Hippocampal formation (tissue), 2 donors: ENCODE data around the gene CADM1.
"Not testable (repeated sequence)": the region's sequence is repeated elsewhere in the genome, so short reads cannot be mapped to it uniquely, and the experiment has no call there.

Experiments
- DNase-seq, 2 donors: peaks; one replicate each; lab custom pipeline; 2025; lab: John Stamatoyannopoulos, UW

Gene CADM1

DNA sequence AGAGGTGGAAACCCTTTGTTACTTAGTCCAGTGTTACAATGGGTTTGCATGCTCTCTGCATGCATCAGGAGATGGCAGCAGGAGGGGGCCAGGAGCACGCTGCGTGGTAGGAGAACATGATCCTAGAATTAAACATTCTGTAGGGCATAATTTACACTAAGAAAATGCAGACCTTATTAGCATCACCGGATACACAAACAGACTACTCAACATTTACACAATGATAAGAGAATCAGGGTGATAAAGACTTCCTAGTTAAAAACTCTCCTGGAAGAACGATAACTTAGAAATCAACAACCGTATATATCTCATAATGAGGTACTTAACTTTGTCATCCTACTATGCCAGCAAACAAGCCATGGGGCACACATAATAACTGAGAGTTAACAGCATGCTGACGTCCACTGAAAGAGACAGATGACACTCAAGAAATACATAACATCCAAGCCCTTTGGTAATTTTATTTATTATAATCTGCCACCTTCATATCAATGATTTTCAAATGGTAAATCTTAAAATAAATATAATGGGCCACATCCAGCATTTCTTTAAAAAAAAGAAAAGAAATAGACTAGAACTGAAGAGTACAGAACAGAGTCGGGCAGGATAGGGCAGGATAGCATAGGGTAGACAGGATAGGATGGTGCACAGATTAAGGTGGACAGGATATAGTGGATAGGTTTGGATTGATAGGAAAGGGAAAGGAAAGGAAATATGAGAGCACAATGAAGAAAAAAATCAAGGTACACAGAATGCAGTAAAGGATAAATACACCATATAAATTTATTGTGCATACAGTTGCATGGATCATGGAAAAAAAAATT is 27.5 kb downstream of the CADM1 start:
- no peak for DNase-seq

DNA sequence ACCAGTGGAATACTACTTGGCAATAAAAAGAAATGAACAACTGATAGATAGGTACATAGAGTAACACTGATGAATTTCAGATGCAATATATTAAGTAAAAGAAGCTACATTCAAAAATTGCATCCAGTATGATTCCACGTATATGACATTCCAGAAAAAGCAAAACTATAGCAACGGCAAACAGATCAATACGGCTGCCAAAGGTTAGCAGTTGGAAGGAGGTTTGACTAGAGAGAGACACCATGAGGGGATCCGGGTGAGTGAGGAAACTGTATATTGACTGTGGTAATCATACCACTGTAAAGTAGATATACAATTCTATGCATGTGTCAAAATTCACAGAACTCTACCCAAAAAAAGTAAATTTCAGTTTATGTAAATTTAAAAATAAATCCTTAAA is 28.7 kb downstream of the CADM1 start:
- DNase-seq = no peak

DNA sequence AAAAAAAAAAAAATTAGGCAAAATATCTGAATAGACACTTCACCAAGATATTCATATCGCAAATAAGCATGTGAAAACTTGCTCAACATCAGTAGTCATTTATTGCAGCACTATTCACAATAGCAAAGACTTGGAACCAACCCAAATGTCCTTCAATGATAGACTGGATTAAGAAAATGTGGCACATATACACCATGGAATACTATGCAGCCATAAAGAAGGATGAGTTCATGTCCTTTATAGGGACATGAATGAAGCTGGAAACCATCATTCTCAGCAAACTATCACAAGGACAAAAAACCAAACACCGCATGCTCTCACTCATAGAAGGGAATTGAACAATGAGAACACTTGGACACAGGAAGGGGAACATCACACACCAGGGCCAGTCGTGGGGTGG is 29.9 kb downstream of the CADM1 start:
- DNase-seq = not testable (repeated sequence)

DNA sequence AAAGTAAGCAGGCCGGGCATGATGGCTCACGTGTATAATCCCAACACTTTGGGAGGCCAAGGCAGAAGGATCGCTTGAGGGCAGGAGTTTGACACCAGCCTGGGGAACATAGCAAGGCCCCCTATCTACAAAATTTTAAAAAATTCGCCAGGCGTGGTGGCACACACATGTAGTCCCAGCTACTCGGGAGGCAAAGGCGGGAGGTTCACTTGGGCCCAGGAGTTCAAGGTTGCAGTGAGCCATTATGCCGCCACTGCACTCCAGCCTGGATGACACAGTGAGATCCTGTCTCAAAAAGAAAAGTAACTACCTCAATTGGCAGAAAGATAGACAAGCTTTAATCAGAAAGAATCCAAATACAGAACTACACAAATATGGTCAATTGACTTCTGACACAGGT is 31.0 kb downstream of the CADM1 start:
- no peak for DNase-seq

DNA sequence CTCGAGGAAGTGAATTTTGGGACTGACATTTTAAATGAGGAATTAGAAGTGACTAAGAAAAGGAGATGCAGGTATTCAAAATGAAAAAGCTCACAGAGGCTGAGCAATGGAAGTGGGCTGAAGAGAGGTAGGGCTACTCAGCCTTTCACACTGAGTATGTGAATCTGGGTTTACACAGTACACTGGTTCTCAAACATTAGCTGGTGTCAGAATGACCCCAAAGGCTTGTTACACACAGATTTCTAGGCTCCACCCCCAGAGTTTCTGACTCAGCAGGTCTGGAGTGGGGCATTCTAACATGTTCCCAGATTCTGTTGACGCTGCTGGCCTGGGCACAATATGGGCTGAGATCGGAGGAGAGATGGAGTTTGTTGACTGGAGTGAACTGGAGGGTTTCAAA is 32.8 kb downstream of the CADM1 start:
- no peak for DNase-seq

DNA sequence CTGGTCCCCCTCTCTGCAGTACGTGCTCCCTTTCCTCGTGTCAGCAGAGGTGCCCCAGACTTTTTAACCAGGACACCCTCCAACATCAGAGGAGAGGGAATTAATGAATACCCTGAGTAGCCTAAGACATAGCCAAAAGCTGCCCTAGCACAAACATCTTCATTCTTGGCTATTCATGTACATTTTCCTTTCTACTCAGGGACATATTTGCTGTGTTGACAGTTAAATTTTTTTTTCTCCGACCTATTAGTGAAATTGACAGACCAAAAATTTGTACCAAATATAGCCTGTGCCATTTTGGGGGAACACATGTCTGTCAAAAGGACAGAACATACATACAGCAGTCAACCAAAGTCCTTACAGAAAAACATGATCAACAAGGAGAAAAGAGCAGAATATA is 33.3 kb downstream of the CADM1 start:
- no peak for DNase-seq

DNA sequence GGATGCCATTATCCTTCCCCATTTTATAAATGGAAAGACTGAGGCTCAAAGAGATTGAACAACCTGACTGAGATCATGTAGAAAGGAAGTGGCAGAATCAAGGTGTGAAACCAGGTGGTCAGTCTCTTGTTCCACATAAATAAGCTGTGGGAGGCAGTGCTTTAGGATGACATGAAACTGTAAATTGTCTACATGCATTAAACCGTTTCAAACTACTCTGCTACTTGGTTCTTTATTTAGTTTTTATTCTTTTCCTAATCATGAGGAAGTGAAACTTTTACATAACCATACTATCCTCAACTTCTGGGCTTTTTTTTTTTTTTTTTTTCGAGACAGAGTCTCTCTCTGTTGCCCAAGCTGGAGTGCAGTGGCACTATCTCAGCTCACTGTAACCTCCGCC is 34.9 kb downstream of the CADM1 start:
- no peak for DNase-seq

DNA sequence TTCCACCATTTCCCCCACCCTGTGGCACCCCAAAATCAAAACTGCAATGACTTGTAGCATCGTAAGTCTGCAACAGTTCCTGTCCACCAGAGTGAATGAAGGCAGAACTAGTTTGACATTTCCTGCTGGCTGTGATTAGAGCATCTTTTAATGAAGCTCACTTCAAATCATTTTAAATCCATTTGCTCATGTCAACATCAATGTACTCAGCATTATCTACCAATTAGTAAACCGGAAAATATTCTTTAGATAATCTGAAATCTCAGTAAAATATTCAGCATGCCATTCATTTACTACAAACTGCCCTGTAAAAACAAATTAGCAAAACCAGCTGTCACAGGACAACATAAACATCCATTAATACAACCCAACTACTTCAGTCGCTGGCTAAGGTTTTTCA is 38.1 kb downstream of the CADM1 start:
- no peak for DNase-seq

DNA sequence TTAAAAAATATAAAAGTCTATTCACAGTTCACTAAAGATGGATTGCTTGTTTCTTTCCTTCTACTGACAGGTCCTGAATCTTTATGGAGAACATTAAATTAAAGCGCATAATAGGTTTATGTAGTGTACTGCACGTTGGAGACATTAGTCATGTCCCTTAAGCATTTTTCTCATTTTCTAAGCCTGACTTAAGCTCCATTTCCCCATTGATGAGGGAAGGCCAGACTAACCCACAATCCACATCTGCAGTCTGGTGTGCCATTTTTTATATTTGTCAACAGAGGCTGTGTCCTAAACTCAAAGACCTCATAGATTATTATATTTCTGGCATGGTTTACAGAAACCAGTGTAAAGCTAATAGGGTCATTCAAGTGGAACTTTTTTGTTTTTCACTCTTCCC is 39.9 kb downstream of the CADM1 start:
- DNase-seq = no peak

DNA sequence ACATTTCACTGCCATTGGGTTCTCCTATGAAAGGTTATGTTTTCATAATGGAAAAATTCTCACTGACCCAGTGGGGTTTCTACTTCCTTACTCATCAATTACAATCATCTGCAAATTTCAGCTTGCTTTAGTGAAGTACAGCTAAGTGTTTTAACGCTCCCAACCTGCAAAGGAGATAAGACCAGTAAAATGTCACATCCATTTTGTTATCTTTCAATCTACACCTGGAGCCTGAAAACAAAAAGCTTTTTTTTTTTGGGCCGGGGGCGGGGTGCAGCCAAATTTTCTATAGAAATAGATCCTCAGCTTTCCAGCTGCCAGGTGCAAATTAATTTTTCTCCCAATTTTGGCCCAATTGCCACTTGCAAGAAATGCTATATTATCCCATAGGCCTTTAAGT is 40.6 kb downstream of the CADM1 start:
- DNase-seq = no peak

DNA sequence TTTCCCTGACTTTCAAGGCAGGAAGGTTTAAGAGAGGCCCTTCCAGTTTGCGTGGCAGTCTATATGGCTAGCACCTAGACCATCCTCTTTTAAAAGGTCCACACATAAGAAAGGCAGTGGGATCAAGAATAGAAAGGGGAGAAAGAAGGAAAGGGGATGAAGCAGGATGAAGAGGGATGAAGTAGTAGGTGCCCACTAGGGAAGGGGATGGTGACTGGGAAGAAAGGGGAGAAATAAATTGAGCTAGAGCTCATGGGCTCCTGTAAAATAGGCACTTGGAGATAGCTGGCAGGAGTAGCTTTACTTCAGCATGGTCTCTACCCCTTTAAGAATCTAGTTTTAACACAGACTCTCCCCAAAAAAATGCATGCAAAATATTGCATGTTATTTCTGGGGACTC is 41.5 kb downstream of the CADM1 start:
- no peak for DNase-seq

DNA sequence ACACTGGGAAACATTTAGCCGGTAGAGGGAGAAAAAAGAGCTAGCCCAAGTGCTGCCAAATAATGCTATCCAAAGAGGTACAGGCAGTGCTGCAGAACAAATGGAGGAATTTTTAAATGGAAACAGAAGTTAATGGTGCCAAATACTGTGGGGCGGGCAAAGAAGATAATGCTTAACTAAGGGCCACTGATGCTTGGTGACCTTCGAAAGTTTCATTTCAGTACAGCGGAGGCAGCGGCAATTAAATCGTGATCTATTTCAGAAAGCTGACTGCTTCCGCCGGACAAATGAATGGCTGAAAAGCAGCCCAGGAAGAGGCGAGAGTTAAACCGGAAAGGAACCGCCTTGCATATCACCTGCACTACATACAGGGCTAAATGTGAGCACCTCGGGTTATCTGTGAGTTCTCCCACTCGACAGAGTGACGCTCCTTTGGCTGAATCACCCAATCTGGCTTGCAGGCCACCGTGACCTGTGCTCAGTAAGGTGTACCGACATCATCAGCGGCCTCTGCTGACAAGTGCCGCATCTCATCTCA is 42.1 kb downstream of the CADM1 start:
- peak in 1 of 2 donors; percentile 20 for DNase-seq

DNA sequence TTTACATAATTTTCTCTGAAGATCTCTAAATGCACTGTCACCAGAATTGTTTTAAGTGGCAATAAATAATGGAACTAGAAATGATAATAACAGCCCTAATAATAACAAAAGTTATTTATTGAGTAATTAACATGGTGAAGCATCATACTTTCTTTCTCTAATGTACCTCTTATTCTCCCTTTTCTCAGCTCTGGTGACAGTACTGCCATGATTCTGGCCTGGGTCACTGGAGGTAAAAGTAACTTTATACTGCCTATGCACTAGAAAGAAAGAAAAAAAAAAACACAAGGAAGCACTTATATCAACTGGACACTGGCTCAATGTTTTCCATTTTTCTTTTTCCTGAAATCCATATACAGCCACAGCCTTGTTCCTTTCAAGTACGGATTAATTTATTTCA is 43.7 kb downstream of the CADM1 start:
- DNase-seq = no peak

DNA sequence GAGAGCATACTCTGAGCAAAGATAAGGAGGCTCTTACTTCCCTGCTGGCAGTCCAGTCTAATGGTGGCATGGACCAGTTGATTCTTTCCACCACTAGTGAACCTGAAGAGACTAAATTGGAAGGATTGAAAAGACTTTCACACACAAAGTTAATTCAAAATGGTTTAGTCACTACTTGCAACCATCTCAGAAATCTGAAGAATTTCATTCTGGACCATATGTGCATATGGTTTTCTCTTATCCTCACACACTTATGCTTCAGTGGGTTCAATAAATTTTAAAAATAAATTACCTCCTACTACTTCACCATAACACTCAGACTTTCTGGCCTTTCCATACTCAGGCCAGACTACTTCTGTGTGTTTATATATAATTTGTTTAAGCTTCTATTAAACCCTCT is 44.7 kb downstream of the CADM1 start:
- no peak for DNase-seq

DNA sequence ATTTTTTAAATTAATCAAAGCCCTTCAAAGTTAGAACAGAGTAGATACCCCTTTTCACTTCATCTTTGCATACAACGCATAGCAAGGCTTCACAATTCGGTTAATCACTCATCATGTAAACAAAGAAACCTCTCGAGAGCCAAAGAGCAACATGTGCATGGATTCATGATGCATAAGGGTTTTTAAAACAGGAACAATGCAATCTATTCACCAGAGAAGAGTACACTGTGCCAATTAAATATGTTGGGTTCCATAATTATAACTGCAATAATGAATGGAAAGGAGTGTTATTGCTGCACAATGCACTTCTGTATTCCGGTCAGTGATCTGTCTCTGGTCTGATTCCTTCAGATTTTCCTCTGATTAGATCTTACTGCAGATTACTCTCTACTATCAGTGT is 45.3 kb downstream of the CADM1 start:
- peak in 1 of 2 donors; percentile 25 for DNase-seq

DNA sequence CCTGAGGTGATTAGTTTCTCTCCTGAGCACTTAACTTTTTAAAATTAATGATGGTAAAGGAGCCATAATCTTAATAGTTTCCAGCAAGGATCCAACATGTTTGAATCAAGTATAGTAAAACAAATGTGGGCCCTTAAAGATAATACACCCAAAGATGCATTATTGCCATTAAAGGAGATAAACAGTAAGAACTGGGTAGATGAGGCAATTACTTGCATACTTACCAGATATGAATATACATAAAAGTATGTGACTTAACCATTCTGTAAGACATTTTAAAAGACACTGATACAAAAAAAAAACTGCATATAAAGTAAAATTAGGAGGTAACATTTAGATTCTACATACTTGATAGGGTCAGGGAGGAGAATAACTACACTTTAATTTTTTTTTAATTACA is 48.2 kb downstream of the CADM1 start:
- no peak for DNase-seq

DNA sequence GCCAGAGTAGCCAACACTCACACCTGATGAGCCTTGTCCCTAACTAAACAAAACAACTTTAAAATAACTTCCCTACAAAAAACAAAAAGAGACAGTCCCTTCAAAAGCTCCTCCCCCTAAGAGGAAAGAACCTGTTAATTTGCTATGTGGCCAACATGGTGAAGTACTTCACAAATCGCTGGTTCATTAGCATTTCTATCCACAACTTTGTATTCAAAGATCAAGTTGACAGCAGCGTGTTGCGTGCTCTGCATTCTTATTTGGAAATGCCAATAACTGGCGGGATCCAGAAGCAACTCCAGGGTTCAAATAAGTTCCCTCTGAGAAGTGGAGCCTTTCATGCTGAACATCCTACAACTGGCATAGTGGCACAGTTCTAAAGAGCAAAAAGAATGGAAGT is 48.6 kb downstream of the CADM1 start:
- DNase-seq = no peak

DNA sequence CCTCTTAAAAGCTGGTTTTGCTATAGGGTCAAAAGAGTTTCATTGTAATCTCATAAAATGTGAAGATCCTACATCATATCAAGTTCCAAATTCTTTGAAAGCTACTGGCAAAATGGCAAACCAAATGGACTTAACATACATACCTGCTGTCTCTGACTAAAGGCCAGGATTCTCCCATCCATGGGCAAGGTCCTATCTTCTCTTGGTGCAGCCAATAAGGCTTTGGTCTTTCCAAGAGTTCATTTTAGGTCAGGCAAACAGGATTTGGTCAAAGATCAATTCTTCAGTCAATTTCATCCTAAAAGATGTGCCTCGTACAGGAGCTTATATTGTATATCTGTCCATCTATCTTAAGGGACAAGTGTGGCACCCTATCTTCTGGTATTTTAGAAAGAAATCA is 49.7 kb downstream of the CADM1 start:
- DNase-seq = no peak

DNA sequence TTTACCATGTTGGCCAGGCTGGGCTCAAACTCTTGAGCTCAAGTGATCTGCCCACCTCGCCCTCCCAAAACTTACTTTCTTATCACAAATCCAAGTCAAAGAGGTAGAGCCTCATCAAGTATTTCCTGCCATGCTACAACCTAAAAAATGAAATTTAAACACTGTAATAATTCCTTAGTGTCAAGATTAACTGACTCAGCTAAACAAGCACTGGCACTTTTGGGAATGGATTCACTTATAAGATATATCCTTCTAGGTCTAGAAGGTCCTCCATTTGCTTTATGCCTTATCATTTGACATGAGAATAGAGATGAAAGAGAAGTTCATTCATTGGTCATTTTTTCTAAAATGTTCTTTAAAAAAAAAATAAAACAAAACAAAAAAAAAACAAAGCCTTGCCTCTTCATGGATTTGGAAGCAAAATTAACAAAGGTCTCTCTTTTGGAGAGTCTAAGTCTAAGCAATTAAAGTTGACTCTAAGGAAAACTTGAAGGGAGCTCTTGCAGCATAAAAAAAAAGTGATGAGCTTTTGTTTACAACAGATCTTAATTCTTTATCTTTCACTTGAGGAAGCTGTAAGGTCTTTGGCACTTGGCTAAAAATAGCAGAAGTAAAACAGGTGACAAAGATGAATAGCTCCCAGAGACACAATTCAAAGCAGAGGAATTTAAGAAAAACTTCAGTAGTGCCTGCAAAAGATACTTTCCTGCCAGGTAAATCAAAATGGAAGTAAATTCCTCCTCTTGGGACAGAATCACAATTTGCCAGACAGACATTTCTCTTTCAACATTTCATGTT is 50.3 kb downstream of the CADM1 start:
- no peak for DNase-seq

DNA sequence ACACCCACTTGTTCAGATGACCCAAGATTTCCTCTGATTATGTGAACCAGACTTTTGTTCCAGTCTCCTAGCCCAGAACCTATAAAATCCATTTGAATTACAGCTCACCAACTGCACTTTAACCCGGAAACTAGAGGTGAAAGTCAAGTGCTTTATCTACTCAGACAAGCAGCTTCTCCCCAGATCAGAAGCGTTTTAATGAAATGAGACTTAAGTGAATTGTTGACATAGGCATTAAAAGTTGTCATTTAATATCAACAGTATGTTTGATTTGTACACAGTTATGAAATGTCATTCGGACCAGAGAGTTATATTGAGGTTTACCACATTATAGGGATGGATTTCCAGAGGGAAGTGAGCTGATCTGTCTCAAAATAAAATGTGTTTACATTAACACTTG is 52.0 kb downstream of the CADM1 start:
- DNase-seq = no peak

DNA sequence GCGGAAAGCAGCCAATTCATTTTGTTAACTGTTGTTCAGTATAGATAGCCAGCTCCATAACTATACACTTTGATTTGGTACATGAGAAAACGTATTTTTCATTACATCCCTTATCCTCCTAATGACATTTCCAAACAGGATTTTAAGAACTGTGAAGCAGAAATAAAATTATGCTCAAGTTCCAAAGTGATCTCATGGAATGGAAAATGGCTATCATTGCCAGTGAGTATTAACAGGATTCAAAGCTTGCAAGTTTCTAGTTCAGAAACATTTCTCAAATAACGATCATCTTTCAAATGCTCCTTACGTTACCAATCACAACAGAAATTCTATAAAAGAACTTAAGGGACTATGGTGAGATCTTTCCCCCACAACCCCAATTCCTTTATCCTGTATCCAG is 53.7 kb downstream of the CADM1 start:
- no peak for DNase-seq

DNA sequence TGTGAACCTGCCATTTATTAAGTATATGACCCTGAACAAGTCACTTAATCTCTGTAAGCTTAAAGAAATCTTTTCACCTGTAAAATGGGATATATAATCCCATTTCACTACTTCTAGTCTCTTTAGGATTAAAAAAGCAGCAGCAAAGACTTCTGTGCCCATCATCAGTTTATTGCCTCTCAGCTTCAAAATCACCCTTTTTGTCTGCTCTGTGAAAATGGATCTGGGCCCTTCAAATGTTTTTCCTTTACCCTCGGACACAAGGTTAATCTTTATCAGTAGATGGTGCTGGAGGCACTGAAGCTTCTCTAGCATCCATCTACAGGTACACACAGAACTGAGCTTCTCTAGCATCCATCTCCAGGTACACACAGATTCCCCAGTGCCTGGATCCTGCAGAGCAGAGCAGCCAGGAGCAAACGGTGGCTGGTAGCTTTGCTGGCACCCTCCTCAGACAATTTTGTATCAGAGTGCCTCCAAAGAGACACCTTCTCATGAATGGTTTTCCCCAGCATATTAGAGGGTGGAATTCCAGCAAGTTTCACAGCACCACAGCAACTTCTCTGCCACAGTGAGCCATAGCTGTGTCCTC is 56.8 kb downstream of the CADM1 start:
- DNase-seq = no peak

DNA sequence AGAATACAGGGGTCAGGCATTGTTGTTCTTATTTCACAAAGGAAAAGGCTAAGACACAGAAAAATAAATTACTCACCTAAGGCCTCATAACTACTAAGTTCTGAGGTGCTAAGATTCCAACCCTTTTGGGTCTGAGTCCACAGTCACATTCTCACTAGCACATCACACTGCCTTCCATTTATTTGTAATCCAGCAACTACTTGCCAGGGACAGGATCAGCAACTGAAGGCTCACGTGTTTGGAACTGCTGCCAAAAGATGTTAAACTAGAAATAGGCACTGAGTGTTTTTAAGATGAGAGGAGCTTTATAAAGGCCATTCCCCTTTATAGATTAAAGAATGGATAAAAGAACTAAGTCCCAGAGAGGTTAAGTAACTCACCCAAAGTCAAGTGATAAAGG is 58.0 kb downstream of the CADM1 start:
- DNase-seq = no peak
